Activated CD8-positive, alpha-beta memory T cell treated with anti-CD3 and anti-CD28 coated beads for 24 hours (primary cell): ENCODE data around the gene BTG2.
A peak's percentile ranks its signal among the peaks of the same experiment; 100 is the strongest.

Experiments
- DNase-seq: peaks from one replicate; pipeline ENCODE4 v3.0.0-alpha.2; 2020

The BTG2 gene

DNA sequence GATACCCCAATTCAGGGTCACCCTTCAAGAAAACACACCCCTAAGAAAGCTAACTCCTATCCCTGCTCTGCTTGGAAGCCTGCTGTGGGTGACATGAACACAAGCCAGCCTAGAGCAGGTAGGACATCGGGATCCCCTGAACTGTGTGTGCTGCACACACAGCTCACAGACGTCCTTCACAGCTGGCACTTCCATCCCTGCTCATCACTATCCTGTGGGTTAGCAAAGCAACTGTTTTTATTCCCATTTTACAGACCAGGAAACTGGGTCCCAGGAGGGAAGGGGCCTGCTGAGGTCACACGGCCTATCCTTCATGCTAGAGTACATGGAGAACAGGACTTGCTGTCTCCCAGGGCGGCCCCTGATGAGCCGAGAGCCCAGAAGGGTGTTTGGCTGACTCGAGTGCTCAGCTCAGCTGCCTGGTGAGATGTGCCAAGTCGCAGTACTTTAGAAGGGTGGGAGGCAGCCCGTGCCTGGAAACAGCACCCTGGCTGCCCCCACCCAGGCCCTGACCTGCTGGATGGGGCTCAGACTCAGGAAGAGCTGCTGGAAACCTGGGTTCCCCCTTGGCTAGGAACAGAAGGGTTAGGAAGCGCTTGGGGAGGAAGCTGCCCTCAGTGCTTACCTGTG is 28.3 kb upstream of the BTG2 start:
- DNase-seq = no peak

DNA sequence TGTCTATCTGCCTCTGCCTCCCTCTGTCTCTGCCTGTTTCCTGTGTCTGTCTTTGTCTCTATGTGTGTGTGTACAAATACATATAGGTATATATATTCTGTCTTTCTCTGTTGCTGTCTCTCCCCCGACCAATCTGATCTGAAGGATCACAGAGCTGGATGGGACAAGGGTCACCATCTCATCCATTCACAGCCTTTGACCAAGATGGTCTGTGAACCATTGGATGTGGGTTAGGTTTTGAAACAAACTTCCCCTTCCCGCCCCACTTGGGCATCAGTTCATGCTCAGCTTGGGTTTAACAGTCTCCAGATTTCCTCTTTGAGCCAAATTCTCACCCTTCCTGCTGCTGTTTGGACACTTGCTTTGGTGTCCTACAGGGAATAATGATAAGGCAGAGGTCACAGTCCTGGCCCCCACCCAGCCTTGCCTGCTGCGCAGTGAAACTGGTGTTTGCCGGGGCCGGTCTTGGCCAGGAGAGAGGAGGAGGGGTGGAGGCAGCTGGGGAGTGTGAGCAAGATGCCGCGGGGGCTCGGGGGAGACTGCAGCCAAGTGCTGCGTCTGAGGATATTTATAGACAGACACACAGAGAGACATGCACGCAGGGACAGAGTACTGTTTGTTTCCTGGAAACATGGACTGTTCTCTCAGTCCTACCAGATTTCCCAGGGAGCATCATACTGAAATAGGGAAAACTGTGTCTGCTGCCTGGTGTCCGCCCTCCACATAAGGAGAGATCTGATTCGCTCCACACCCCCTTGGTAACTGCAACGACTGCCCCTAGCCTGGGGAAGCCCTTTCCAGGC is 27.0 kb upstream of the BTG2 start:
- no peak for DNase-seq

DNA sequence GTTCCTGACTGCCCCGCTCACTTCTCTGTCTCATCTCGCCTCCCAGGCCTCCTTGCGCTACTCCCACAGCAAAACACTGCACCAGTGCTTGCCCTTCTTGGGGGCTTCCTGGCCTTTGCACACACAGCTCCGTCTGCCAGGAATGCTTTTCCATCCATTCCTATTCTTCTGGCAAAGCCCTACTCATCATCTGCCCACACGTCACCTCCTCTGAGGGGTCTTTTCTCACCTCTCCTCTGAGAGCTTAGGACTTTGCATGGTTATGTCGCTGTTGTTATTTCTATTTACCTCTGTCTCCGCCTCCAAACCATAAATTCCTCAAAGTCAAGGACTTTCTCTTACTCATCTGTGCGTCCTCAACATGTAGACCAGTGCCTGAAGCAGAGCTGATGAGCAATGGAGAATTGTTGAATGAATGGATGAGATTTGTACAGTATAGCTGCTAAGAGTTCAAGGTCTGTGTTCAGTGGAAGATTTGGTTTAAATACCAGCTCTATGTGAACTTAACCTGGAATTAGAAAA is 26.4 kb upstream of the BTG2 start:
- DNase-seq = no peak

DNA sequence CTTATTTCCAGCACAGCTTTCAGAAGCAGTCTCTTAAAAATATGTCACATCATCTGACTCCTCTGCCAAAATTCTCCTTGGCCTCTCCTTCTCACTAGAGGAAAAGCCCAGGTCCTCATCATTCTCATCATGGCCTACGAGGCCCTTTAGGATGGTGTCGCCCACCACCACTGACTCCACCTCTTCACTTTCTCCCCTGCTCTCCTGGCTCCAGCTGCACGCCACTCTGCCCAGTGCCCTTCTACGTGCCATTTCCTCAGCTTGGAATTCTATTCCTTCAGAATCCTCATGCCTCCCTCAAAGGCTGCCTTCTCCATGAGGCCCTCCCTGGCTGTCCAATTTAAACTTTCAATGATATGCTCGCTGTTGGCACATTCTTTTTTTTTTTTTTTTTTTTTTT is 25.3 kb upstream of the BTG2 start:
- no peak for DNase-seq

DNA sequence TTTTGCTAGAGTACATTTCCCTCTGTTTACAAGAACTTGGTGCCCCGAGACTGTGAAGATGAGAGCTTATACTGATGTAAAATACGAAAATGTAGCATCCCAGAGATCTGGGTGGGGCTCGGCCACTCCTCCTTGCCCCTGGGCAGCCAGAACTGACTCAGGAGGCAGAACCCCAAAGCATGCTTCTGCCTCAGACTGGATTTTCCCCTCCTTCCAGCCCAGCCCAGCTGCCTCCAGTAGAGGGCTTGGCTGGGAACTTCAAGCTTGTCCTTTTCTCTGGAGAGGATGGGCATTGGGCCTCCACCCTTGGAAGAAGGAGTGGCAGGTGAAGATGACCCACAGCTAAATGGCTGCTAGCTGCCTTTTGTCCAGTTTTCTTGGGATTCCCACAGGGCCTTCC is 24.3 kb upstream of the BTG2 start:
- DNase-seq = peak; percentile 52

DNA sequence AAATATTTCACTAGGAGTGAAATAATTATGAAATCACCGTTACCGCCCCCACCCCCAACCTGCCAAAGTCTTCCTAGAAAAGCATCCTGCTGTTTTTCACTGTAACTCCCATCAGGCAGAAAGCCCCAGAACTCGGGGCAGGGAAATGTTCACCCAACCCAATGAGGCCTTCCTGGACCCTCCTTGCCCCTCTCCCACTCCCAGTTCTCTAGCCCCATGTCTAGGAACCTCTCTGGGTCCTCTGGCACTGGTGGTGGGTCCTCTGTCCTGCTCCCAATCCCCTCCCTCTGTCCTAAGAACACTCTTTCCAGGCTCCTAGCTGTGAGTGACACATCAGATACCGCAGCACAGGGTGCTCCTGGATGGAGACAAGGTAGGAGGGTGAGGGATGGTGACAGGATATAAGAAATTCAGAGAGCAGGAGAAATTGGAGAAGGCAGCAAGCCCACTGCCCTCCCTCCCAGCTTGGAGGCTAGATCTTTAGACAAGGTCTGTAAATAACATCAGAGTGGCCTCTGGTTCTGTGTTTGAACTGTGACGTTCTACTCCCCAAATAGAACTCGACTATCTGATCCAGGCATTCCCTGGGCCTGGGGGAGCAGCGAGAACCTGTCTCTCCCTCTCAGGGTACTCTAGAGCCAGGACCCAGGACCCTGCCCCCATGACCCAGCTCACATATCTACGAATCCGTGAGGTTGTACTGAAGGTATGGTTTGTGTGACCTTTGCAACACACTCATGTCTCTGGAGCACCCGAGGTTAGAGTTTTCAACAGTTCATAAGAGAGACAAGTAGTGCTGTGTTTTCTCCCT is 23.3 kb upstream of the BTG2 start:
- DNase-seq = peak; percentile 50

DNA sequence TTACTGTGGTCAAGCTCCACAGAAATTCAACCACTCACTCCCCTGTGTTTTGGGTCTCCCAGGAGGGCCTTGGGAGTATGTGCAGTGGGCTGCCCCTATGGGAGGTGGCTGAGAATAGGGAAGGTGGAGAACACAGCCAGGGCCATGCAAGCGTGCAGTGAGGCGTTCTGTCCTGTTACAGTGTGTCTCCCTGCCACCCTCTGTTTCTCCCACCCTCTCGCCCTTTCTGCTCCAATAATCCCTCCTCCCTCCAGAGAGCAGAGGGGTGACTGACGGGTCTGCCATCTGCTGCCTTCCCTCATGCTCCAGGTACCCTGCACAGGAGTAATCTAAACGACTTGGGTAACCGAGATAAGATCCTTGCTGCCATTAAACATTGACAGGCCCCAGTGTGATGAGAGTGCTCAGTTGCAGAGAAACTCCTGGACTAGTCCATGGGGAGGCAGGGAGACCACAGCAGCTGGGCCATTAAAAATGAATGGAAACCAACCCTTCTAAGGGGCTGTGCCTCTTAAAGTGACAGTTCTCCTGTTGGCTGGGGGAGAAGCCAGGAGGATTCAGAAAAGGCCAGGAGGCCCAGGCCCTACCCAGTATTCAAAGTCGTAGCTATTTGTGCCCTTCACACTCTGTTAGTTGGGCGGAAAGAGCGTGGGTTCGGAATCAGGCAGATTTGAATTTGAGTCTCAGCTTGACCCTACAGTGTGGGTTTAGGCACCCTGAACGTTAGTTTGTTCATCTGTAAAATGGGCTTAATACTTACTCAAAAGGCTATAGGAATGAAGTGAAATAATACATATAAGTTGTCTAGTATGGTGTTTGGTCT is 22.4 kb upstream of the BTG2 start:
- DNase-seq = peak; percentile 55

DNA sequence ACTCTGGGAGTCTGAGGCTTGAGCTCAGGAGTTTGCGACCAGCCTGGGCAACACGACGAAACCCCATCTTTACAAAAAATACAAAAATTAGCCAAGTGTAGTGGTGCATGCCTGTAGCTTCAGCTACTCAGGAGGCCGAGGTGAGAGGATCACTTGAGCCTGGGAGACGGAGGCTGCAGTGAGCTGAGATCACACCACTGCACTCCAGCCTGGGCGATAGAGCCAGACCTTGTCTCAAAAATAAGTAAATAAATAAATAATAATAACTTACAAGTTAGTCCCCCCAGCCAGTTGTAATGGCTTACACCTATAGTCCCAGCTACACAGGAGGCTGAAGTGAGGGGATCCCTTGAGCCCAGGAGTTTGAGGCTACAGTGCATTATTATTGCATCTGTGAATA is 21.7 kb upstream of the BTG2 start:
- peak; percentile 32 for DNase-seq

DNA sequence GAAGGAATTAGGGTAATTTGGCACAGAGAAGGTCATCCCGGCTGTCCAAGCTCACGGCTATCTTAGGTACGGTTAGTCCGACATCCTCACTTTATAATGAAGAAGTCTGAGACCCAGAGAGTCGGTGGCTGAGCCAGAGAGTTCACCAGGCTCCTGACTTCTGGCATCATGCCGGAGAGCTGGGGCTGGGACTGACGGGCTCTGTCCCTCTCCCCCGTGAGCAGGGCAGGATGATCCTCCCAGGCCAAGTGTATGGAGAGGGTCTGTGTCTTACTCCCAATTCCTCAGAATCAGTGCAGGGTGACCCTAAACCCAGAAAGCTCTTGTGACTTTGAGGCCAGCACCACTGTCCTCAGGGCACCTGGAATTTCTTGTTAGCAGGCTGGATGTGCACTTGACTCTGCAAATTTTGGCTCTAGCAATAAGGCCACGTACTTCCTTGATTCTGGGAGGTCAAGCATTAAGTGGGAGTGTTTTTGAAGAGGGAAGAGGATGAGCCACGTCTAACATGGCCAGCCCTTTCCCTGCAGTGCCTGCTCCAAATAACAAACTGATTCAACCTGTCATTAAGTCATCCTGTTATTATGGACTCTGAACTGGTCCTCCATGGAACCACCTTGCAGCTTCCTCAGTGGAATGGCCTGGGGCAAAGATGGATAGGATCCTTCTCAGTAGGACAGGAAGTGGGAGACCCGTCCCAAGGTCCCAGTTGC is 20.8 kb upstream of the BTG2 start:
- peak; percentile 47 for DNase-seq

DNA sequence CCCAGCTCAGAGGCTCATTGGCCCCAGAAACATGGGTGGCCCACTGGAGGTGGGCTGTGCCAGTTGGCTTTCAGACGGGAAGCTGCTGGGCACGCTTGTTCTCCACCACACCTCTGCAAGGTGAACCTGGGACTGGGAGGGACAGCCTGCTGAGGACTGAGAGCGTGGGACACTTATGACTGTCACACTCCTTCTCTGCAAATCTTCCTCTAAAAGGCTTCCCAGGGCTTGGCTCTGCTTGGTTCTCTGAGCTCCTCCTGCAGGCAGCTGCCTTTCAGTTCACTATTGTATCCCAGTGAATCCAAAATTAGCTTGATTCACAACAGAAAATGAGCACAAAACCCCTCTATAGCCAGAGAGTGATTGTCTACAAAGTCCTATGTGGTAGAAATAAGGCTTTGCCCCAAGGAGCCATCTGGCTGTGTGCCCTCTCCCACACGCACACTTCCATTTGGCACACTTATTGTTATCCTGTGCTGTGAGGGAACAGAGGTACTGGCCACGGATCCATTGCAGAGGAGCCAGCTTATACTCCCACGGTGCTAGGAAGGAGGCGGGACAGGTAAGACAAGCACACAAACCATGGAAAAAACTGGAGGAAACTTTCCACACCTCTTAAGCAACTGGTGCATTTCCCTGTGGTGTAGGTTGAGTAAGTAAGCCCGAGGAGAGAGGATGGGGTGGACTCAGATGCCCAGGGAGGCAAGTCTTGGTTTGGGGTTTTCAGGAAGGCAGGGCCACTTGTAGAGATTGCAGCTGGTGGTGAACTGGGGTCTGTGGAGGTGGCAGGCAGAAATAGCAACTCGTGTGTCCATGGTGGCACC is 18.9 kb upstream of the BTG2 start:
- no peak for DNase-seq

DNA sequence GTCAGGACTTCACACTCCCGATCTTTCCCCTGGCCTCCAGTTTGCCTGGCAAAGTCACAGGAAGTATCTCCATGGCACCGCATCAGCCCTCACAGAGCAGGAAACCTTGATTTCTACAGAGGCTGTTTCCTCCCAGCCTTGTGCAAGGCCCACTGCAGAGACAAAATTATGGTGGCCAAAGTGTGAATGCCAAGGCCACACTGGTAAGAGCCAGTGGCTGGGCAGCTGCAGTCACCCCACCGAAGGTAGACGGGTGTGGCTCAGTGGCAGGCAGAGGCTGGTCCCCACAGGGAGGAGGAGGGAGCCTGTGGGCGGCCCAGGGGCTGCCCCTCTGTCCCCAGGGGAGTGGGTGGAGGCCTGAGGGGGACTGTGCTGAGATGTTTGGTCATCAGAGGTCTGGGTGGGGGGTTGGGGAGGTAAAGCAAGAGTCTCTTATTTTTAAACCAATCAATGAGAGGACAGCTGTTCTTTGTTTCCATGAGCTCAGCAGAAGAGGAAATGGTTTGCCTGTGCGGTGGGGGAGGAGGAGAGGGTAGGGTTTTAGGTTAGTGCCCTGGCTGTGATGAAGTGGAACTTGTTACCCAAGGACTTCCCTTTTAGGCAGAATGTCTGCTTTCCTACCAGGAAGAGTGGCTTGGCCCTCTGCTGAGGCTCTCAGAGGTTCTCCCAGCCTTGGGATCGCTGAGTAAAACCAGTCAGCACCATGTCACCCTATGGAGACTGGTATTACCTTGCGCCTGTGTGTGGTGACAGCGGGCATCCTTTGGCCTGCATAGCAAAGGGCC is 18.0 kb upstream of the BTG2 start:
- peak; percentile 86 for DNase-seq

DNA sequence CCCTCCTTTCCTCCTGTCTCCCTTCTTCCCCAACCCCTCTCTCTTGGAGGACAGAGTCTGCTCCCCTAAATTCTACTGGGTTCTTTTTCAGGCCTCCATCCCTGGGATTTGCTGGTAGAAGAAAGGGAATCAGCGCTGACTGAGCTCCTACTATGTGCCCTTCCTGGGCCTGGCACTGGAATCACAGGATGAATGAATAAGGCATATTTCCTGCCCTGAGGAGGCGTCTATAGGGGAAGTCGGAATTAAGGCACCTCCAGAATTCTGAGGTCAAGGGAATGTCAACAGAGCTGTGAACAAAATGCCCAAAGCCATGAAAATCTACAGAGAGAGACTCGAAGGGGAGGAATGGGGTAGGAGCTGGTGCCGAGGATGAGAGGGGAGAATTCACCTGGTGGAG is 17.4 kb upstream of the BTG2 start:
- no peak for DNase-seq

DNA sequence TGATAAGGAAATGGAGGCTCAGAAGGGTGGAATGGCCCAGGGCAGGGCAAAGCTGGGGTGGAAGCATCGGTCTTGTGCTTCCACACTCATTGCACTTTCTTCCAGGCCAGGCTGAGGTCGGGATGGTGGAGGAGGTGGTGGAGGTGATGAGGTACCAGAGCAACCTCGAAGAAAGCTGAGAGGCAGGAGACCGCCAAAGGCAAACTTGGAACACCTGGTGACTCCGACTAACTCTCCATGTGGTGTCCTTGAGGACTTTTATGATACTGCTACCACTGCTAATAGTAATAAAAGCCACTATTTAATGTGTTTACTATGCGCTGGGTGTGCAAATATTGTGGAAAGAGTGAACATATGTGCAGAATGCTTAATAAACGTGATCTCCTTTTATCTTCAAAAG is 16.9 kb upstream of the BTG2 start:
- no peak for DNase-seq

DNA sequence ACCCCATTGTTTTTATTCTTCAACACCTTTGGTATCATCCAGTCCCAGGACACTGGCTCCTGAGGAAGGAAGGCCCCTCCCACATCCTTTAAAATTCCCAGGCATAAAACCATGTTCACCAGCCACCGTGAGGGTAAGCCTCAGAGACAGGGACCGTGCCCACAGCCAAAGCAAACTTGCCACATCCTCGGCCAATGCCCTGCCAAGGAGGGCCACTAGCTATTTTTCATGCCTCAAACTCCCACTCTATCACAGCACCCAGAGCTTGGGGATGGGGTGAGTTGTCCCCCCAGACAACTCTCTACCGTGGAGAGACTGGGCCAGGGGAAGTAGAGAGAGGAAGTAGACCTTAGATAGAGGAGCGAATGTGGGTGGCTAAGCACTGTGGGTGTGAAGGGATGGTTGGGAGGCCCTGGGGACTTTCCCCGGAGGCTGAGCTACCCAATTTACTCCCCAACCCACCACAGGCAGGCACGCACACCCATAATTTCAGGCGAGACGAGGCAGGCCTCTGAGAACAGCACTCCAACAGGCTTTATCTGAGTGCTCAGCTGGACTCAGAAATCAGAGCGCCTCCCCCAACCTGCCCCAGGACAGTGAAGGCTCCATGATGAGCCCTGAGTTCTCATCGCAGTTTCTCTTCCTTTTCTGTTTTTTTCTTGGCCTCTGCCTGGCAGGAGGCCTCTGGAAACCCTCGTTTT is 15.9 kb upstream of the BTG2 start:
- DNase-seq = peak; percentile 93

DNA sequence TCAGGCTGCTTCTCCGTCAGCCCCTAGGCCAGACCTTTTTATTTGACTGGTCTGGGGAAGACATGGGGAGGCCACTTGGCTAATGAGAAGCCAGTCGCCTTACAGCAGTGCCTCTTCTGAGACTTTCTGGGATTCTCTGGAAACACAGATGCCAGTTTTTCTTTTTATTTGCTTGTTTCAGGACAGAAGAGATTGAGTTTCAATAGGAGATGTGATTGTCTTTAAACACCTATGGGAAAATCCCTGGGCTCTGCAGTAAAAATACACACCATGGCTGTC is 15.4 kb upstream of the BTG2 start:
- no peak for DNase-seq

DNA sequence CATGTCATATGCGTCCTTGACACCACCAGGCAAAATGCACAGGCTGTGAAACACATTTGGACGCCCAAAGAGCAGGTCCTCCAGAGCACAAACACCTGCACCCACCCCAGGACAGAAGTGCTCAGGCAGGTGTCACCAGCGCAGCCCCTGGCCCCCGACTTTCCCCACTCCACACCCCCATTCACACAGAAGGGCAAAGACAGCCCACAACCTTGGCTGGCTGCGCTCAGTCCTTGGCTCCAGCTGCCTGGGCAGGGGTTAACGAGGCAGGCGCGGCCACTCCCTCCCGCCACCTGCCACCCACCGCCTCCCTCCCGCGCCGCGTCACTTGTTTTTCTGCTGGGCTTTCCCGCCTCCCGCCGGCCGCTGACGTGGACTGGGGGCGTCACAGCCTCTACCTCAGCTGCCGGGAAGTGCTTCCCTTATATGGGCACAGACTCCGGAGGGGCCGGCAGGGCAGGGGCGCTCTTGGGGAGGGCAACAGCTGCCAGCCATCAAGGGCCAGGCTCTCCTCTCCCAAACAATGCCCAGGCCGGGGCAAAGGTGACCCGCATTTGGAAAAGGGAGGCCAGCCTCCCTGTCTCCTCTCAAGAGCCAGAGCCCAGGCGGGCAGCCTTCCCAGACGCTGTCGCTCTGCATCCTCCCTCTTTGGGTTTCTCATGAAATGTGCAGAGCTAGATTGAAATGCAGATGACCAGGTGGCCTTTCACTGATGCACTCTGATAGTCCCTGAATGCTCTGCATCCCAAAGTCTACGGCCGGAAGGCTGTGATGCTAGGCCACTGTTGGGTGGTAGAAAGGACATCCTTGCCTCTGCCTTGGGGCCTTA is 14.8 kb upstream of the BTG2 start:
- DNase-seq = peak; percentile 98

DNA sequence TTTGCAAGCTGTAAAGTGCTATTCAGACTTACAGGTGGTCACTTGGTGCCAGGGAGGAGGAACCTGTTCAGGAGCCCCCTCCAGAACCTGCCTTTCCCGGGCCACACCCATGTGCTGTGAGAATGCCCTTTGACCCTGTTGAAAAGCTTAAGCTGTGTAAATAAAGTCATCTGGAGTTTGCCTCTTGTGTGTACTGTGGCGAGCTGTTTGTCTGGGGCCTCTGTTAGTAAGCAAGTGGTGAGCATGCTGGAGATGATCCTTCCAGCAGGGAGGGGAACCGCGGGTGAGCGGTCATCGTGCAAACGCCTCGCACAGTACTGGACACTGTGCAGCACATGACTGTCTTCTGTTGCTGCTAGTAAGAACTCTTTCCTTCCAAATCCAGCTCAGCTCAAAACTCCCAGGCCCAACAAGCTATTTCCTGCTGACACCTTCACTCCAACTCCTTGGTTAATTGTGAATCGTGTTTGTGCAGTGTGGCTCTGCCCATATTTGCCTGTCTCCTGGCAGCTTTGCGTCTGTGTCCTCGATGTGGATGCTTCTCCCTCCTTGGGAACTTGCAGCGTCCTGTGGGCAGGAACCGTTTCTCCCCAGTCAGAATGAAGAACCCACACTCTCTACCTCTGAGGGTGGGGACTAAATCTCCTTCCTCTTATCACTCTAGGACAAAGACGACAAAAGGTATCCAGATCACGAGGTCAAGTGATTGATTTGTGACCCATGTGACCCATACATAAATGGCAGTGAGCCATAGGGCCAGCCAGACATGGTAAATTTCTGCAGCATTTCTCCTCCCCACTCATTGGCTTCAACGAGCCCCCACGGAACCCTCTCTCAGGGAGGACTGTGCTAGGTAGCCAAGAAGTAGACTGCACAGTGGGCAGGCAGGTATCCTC is 13.9 kb upstream of the BTG2 start:
- DNase-seq = no peak

DNA sequence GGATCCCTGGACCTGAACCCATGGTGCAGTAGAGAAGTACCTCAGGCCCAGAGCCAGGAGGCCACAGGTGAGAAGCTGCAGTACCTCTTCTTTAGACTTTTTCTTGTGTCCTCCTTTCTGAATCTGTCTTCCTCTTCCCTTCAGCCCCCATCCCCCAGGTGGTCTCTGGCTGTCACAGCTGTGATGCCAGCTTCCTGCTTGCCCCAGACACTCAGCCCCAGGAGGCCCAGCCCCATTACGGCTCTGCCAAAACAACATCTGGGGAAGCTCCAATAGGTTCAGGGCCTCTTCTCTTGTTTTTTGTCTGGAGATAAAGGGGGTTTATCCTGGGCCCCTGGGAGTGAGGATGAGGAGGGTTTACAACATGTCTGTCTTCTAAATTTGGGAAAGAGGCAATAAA is 9.5 kb upstream of the BTG2 start:
- no peak for DNase-seq
